GM23338 (cell line): ENCODE results near the gene CADPS2. TPM values are rescaled to one million over a fixed set of nuclear protein-coding genes. Genes with fewer than 3 reads are reported as not detected.

Experiments
- ATAC-seq: fragments of 200-7000 bp; cut with Tn5 transposase; 3 replicates; pipeline ENCODE4 v1.9.1; 2020
- DNase-seq: peaks from one replicate; pipeline ENCODE4 v3.0.0-alpha.2; 2015; ENCODE audit warnings: low spot score
- H2AFZ ChIP-seq: fragments of 200-600 bp; sonication (generic); 2 replicates; pipeline ENCODE4 v1.8.0; 2016; ENCODE audit warnings: antibody characterized with exemption, mild to moderate bottlenecking, moderate library complexity
- H3F3A ChIP-seq: fragments of 200-600 bp; sonication (generic); replicated peaks from 2 replicates; pipeline ENCODE4 v1.8.0; 2017; ENCODE audit warnings: antibody characterized with exemption, mixed run types, low read depth
- H3K27ac ChIP-seq: fragments of 200-600 bp; sonication (generic); 2 replicates; pipeline ENCODE4 v1.6.1; 2016; ENCODE audit warnings: low read depth
- H3K27me3 ChIP-seq: fragments of 200-600 bp; sonication (generic); 2 replicates; pipeline ENCODE4 v1.8.0; 2016; ENCODE audit warnings: mild to moderate bottlenecking, mixed run types, moderate library complexity; ENCODE audit not compliant: insufficient read depth
- H3K36me3 ChIP-seq: fragments of 200-600 bp; sonication (generic); 2 replicates; pipeline ENCODE4 v1.8.0; 2016; ENCODE audit warnings: mild to moderate bottlenecking; ENCODE audit not compliant: insufficient read depth
- H3K4me1 ChIP-seq: fragments of 200-600 bp; sonication (generic); 2 replicates; pipeline ENCODE4 v1.8.0; 2016; ENCODE audit warnings: mild to moderate bottlenecking, moderate library complexity; ENCODE audit not compliant: insufficient read depth
- H3K4me2 ChIP-seq: fragments of 200-600 bp; sonication (generic); 2 replicates; pipeline ENCODE4 v1.7.1; 2017; ENCODE audit warnings: mixed run types
- H3K4me3 ChIP-seq: fragments of 200-600 bp; sonication (generic); 2 replicates; pipeline ENCODE4 v1.6.1; 2016; ENCODE audit warnings: mixed run types
- H3K79me2 ChIP-seq: fragments of 200-600 bp; sonication (generic); replicated peaks from 2 replicates; pipeline ENCODE4 v1.8.0; 2017; ENCODE audit warnings: mild to moderate bottlenecking; ENCODE audit not compliant: insufficient read depth
- H3K9me2 ChIP-seq: fragments of 200-600 bp; sonication (generic); 2 replicates; pipeline ENCODE4 v1.8.0; 2017; ENCODE audit not compliant: insufficient read depth
- H4K20me1 ChIP-seq: fragments of 200-600 bp; sonication (generic); replicated peaks from 2 replicates; pipeline ENCODE4 v1.8.0; 2017; ENCODE audit warnings: mild to moderate bottlenecking; ENCODE audit not compliant: insufficient read depth
- H3K27ac Mint-ChIP-seq: 2 replicates; pipeline ENCODE4 v1.8.0; 2020; ENCODE audit warnings: inconsistent platforms, mild to moderate bottlenecking, moderate library complexity, mixed read lengths
- H3K27me3 Mint-ChIP-seq: 3 replicates; pipeline ENCODE4 v1.8.0; 2022; ENCODE audit warnings: low read depth, mild to moderate bottlenecking, moderate library complexity, mixed read lengths, inconsistent platforms; ENCODE audit not compliant: insufficient read depth, poor library complexity
- H3K36me3 Mint-ChIP-seq: 3 replicates; pipeline ENCODE4 v1.8.0; 2021; ENCODE audit warnings: low read depth, mild to moderate bottlenecking, inconsistent platforms, moderate library complexity, mixed read lengths
- H3K4me1 Mint-ChIP-seq: 3 replicates; pipeline ENCODE4 v1.8.0; 2020; ENCODE audit warnings: mild to moderate bottlenecking, inconsistent platforms, mixed read lengths
- H3K4me3 Mint-ChIP-seq: 3 replicates; pipeline ENCODE4 v1.8.0; 2021; ENCODE audit warnings: moderate library complexity, mild to moderate bottlenecking, inconsistent platforms, mixed read lengths
- H3K9me3 Mint-ChIP-seq: 3 replicates; pipeline ENCODE4 v1.8.0; 2020; ENCODE audit warnings: moderate library complexity, mild to moderate bottlenecking, inconsistent platforms, mixed read lengths
- CREB1 ChIP-seq: fragments of 250-450 bp; sonication (Bioruptor Pico); IDR thresholded peaks from 2 replicates; pipeline ENCODE4 v1.5.0; 2020; ENCODE audit warnings: low read depth, mild to moderate bottlenecking, moderate library complexity
- CTCF ChIP-seq, 2 experiments: fragments of 200-600 bp in 1 of 2; sonication (generic) in 1 of 2; conservative IDR thresholded peaks; 2 replicates each; pipeline versions ENCODE4 v1.5.1 to v1.6.1; 2016 to 2017; ENCODE audit warnings: antibody characterized with exemption in 2 of 2, low read depth in 2 of 2, mild to moderate bottlenecking in 2 of 2, moderate library complexity in 1 of 2
- JUNB ChIP-seq: IDR thresholded peaks from one replicate; pipeline ENCODE4 v1.6.1; 2016; ENCODE audit warnings: antibody characterized with exemption; ENCODE audit not compliant: unreplicated experiment
- REST ChIP-seq: IDR thresholded peaks from one replicate; pipeline ENCODE4 v1.6.1; 2018; ENCODE audit warnings: antibody characterized with exemption; ENCODE audit not compliant: unreplicated experiment
- ZNF114 ChIP-seq: fragments of 250-450 bp; sonication (Bioruptor Pico); IDR thresholded peaks from 2 replicates; pipeline ENCODE4 v1.5.0; 2020; ENCODE audit warnings: mild to moderate bottlenecking, moderate library complexity
- ZNF331 ChIP-seq: fragments of 250-450 bp; sonication (Bioruptor Pico); IDR thresholded peaks from 2 replicates; pipeline ENCODE4 v1.5.0; 2020; ENCODE audit warnings: low read depth, mild to moderate bottlenecking, moderate library complexity
- ZNF462 ChIP-seq: fragments of 250-450 bp; sonication (Bioruptor Pico); IDR thresholded peaks from 2 replicates; pipeline ENCODE4 v1.5.0; 2020; ENCODE audit warnings: mild to moderate bottlenecking, moderate library complexity
- polyA plus RNA-seq: library from polyadenylated mRNA; unstranded; fragments of >200 nt; fragmentation: Nextera tagmentation; extraction: Ambion mirVana; gene quantifications from 2 replicates; pipeline ENCODE4 v1.2.1, GENCODE V29; 2016
- total RNA-seq: library from RNA; depleted of rRNA; stranded (reverse); fragments of >200 nt; shearing (Covaris generic); gene quantifications from 2 replicates; pipeline ENCODE4 v1.2.3, GENCODE V29; 2014

CADPS2 gene
- total and polyA plus RNA-seq, 2 experiments from 2014 or later: 16.3 to 36.9 TPM

- Mint-ChIP-seq H3K4me3 (no peak overlapping the region), H3K4me1 (peaks cover 14% of the 10 kb centered on the region), H3K36me3 (peaks cover 13% of the 10 kb centered on the region; the same call in 1 of the 3 replicates), H3K9me3 (no peaks in the 10 kb centered on the region), H3K27ac (no peak overlapping the region), H3K27me3 (peaks cover 2% of the 10 kb centered on the region)
- ATAC-seq: peak; percentile 74
- Histone ChIP-seq H3K79me2 (no peaks in the 10 kb centered on the region), H2AFZ (peak overlapping the region; percentile 17), H3F3A (no peaks in the 10 kb centered on the region), H3K27me3 (no peaks in the 10 kb centered on the region), H4K20me1 (no peaks in the 10 kb centered on the region), H3K4me1 (peaks cover 9% of the 10 kb centered on the region), H3K4me3 (no peak overlapping the region), H3K27ac (peak overlapping the region; percentile 5; the same call in 1 of the 2 replicates), H3K9me2 (peaks cover 5% of the 10 kb centered on the region; the same call in 1 of the 2 replicates), H3K36me3 (no peaks in the 10 kb centered on the region), H3K4me2 (no peak overlapping the region)
- DNase-seq: peak; percentile 45
- TF ChIP-seq JUNB (no peak), CREB1 (CRISPR knock-in tag) (no peak)
Observed at GRCh38 chr7:122913608-122914007, 27.3 kb upstream of the CADPS2 start.

- Mint-ChIP-seq H3K9me3 (no peaks in the 10 kb centered on the region), H3K4me1 (peaks cover 17% of the 10 kb centered on the region), H3K36me3 (peaks cover 3% of the 10 kb centered on the region; the same call in 2 of the 3 replicates), H3K27ac (no peak overlapping the region), H3K4me3 (no peak overlapping the region), H3K27me3 (no peaks in the 10 kb centered on the region)
- peak; percentile 49; the same call in 2 of the 3 replicates for ATAC-seq
- H3K4me2 ChIP-seq: no peak overlapping the region
- H4K20me1 ChIP-seq: no peaks in the 10 kb centered on the region
- H3K9me2 ChIP-seq: no peaks in the 10 kb centered on the region
- H3K4me3 ChIP-seq: no peak overlapping the region
- no peaks in the 10 kb centered on the region for H3K36me3 ChIP-seq
- TF ChIP-seq REST (no peak), ZNF462 (CRISPR knock-in tag) (no peak), ZNF114 (no peak), ZNF331 (CRISPR knock-in tag) (no peak), JUNB (no peak), CTCF (conservative IDR thresholded peaks at IDR 0.05; ENCODE audit: low read depth in 2 of 2) (peak; percentile 36 to 52)
- no peaks in the 10 kb centered on the region for H3K27me3 ChIP-seq
- peaks cover 14% of the 10 kb centered on the region for H3K4me1 ChIP-seq
- peak; percentile 47 for DNase-seq
- H3K27ac ChIP-seq: no peak overlapping the region
- no peaks in the 10 kb centered on the region for H3F3A ChIP-seq
- peak overlapping the region; percentile 45; the same call in 1 of the 2 replicates for H2AFZ ChIP-seq
- no peaks in the 10 kb centered on the region for H3K79me2 ChIP-seq
Observed at GRCh38 chr7:122902751-122903495, 16.7 kb upstream of the CADPS2 start.
